Hepatocyte (in vitro differentiated cells): ENCODE results near the gene FREM1. TPM values are rescaled to one million over a fixed set of nuclear protein-coding genes. Genes with fewer than 3 reads are reported as not detected.
A peak's percentile ranks its signal among the peaks of the same experiment; 100 is the strongest.

Experiments
- DNase-seq: peaks from one replicate; pipeline ENCODE4 v3.0.0-alpha.2; 2016; ENCODE audit warnings: low spot score
- H2AFZ ChIP-seq: fragments of 200-600 bp; sonication (generic); 2 replicates; pipeline ENCODE4 v1.6.0; 2016; ENCODE audit warnings: antibody characterized with exemption, mild to moderate bottlenecking
- H3K27ac ChIP-seq: fragments of 200-600 bp; sonication (generic); 2 replicates; pipeline ENCODE4 v1.5.1; 2016; ENCODE audit warnings: mild to moderate bottlenecking
- H3K27me3 ChIP-seq: fragments of 200-600 bp; sonication (generic); 2 replicates; pipeline ENCODE4 v1.6.1; 2016
- H3K36me3 ChIP-seq: fragments of 200-600 bp; sonication (generic); replicated peaks from 2 replicates; pipeline ENCODE4 v1.5.1; 2016; ENCODE audit warnings: low read depth; ENCODE audit not compliant: insufficient read depth
- H3K4me1 ChIP-seq: fragments of 200-600 bp; sonication (generic); 2 replicates; pipeline ENCODE4 v1.5.1; 2016; ENCODE audit warnings: mild to moderate bottlenecking, moderate library complexity; ENCODE audit not compliant: insufficient read depth
- H3K4me2 ChIP-seq: fragments of 200-600 bp; sonication (generic); 2 replicates; pipeline ENCODE4 v1.6.0; 2016
- H3K4me3 ChIP-seq: fragments of 200-600 bp; sonication (generic); 2 replicates; pipeline ENCODE4 v1.5.1; 2016; ENCODE audit warnings: mild to moderate bottlenecking
- H3K79me2 ChIP-seq: fragments of 200-600 bp; sonication (generic); 2 replicates; pipeline ENCODE4 v1.6.0; 2017; ENCODE audit warnings: mild to moderate bottlenecking
- H3K9me2 ChIP-seq: fragments of 200-600 bp; sonication (generic); replicated peaks from 2 replicates; pipeline ENCODE4 v1.6.0; 2017; ENCODE audit warnings: mild to moderate bottlenecking; ENCODE audit not compliant: insufficient read depth
- H3K9me3 ChIP-seq: fragments of 200-600 bp; sonication (generic); 2 replicates; pipeline ENCODE4 v1.5.1; 2016; ENCODE audit warnings: low read depth, mild to moderate bottlenecking
- H4K20me1 ChIP-seq: fragments of 200-600 bp; sonication (generic); 2 replicates; pipeline ENCODE4 v1.6.0; 2016; ENCODE audit warnings: mild to moderate bottlenecking; ENCODE audit not compliant: insufficient read depth, poor library complexity, severe bottlenecking
- EZH2 ChIP-seq: fragments of 200-600 bp; sonication (generic); IDR thresholded peaks from 2 replicates; pipeline ENCODE4 v1.6.1; 2016; ENCODE audit warnings: antibody characterized with exemption, mild to moderate bottlenecking, borderline replicate concordance
- EZH2phosphoT487 ChIP-seq: fragments of 200-600 bp; sonication (generic); IDR thresholded peaks from one replicate; pipeline ENCODE4 v1.6.1; 2018; ENCODE audit warnings: antibody characterized with exemption, mild to moderate bottlenecking, low read depth, moderate library complexity; ENCODE audit not compliant: unreplicated experiment, severe bottlenecking
- WGBS: methylation state at CpG from one replicate; pipeline ENCODE4 v1.1.6; 2016; ENCODE audit warnings: low lambda C conversion rate; ENCODE audit errors: missing lambda C conversion rate; 5-methylcytosine and 5-hydroxymethylcytosine counted together
- polyA plus RNA-seq: library from polyadenylated mRNA; unstranded; fragments of >200 nt; fragmentation: Nextera tagmentation; extraction: Ambion mirVana; gene quantifications from 2 replicates; pipeline ENCODE4 v1.2.1, GENCODE V29; 2016
- total RNA-seq: library from RNA; depleted of rRNA; stranded (reverse); fragments of >200 nt; gene quantifications from 2 replicates; pipeline ENCODE4 v1.2.3, GENCODE V29; 2014
- TF ChIP-seq, protein P1 (sequence below): fragments of 200-600 bp; sonication (generic); IDR thresholded peaks from 2 replicates; pipeline ENCODE4 v1.5.1; 2016; ENCODE audit warnings: antibody characterized with exemption, mild to moderate bottlenecking; ENCODE audit not compliant: poor library complexity

Gene FREM1
- total and polyA plus RNA-seq, 2 experiments from 2014 or later: 9.7 to 36.1 TPM

- H3K27ac ChIP-seq: peak overlapping the region; percentile 81
- H3K4me3 ChIP-seq: peak overlapping the region; percentile 14
- peaks cover 47% of the 10 kb centered on the region for H3K79me2 ChIP-seq
- H2AFZ ChIP-seq: peak overlapping the region; percentile 49
- H3K4me1 ChIP-seq: peaks cover 76% of the 10 kb centered on the region
- H3K27me3 ChIP-seq: no peaks in the 10 kb centered on the region
- no peaks in the 10 kb centered on the region for H3K36me3 ChIP-seq
- DNase-seq: no peak
- H3K9me3 ChIP-seq: no peaks in the 10 kb centered on the region
- H3K4me2 ChIP-seq: peak overlapping the region; percentile 75
- H4K20me1 ChIP-seq: no peaks in the 10 kb centered on the region
- TF ChIP-seq, protein P1, sequence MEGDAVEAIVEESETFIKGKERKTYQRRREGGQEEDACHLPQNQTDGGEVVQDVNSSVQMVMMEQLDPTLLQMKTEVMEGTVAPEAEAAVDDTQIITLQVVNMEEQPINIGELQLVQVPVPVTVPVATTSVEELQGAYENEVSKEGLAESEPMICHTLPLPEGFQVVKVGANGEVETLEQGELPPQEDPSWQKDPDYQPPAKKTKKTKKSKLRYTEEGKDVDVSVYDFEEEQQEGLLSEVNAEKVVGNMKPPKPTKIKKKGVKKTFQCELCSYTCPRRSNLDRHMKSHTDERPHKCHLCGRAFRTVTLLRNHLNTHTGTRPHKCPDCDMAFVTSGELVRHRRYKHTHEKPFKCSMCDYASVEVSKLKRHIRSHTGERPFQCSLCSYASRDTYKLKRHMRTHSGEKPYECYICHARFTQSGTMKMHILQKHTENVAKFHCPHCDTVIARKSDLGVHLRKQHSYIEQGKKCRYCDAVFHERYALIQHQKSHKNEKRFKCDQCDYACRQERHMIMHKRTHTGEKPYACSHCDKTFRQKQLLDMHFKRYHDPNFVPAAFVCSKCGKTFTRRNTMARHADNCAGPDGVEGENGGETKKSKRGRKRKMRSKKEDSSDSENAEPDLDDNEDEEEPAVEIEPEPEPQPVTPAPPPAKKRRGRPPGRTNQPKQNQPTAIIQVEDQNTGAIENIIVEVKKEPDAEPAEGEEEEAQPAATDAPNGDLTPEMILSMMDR: no peak
- TF ChIP-seq EZH2phosphoT487: no peak
- TF ChIP-seq EZH2: no peak
- H3K9me2 ChIP-seq: no peaks in the 10 kb centered on the region
Measured at GRCh38 chr9:14909181-14909580, 1.0 kb downstream of the FREM1 start.

DNA sequence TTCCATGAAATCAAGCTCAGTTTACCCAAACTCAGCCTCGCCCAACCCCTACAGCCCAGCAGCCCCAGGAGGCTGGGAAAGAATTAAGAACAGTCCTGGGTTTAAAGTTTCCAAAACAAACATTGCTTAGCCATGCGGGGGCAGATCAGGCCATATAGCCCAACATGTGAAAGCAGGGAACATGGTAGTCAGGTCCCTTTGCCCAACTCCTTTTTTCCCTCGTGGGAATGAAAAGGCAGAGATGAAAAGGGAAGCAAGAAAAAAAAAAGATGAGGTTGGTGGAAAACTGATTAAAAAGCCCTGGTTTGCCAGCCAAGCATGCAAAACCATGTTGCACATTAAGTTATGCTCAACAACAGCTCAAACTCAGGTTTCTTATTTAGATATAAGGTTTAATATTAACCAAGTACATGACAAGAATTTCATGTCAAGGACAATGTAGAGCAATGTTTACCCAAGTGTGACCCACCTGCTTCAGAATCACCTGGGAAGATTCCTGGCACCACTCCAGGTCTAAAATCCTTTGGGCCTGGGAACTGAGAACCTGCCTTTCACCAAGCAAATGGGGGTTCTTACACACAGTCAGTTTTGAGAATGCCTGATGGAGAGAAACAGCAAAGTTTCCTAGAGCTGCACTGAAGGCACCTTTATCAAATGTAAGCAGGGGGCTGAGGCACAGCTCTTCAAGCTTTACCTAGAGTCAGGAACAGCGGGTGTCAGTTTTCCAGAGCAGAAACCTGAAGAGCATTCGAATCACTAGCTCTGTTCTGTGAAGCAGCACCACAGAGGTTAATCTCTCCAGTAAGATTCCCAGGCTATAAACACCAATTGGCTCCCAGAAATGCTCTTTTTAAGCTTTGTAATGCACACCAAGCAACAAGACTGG is 1.7 kb downstream of the FREM1 start:
- no peak for DNase-seq
- Histone ChIP-seq H3K9me3 (no peaks in the 10 kb centered on the region), H3K4me2 (peak overlapping the region; percentile 75), H3K27me3 (no peaks in the 10 kb centered on the region), H3K27ac (peak overlapping the region; percentile 81), H3K36me3 (no peaks in the 10 kb centered on the region), H3K9me2 (no peaks in the 10 kb centered on the region), H3K4me3 (peak overlapping the region; percentile 14), H2AFZ (no peak overlapping the region), H3K79me2 (peaks cover 54% of the 10 kb centered on the region), H3K4me1 (peaks cover 76% of the 10 kb centered on the region), H4K20me1 (no peaks in the 10 kb centered on the region)
- 19% methylated on average over 5 of the region's 5 CpGs for WGBS
- TF ChIP-seq, protein P1: no peak
- TF ChIP-seq EZH2: no peak
- no peak for TF ChIP-seq EZH2phosphoT487

GRCh38 chr9:14907696-14908095 is 2.5 kb downstream of the FREM1 start:
- no peak for DNase-seq
- peak overlapping the region; percentile 75 for H3K4me2 ChIP-seq
- 52% methylated on average over 1 of the region's 1 CpG for WGBS
- peak overlapping the region; percentile 81 for H3K27ac ChIP-seq
- no peaks in the 10 kb centered on the region for H3K9me2 ChIP-seq
- H3K4me1 ChIP-seq: peaks cover 70% of the 10 kb centered on the region
- no peak overlapping the region for H3K4me3 ChIP-seq
- H2AFZ ChIP-seq: no peak overlapping the region
- no peaks in the 10 kb centered on the region for H4K20me1 ChIP-seq
- peaks cover 62% of the 10 kb centered on the region for H3K79me2 ChIP-seq
- no peak for TF ChIP-seq EZH2
- TF ChIP-seq, protein P1: no peak
- TF ChIP-seq EZH2phosphoT487: no peak
- no peaks in the 10 kb centered on the region for H3K27me3 ChIP-seq
- H3K9me3 ChIP-seq: no peaks in the 10 kb centered on the region
- no peaks in the 10 kb centered on the region for H3K36me3 ChIP-seq
